Measurements from ENCODE around the gene ACAP2. TPM values are rescaled to one million over a fixed set of nuclear protein-coding genes. Genes with fewer than 3 reads are reported as not detected.
A peak's percentile ranks its signal among the peaks of the same experiment; 100 is the strongest.
"Not testable (repeated sequence)": the region's sequence is repeated elsewhere in the genome, so short reads cannot be mapped to it uniquely, and the experiment has no call there.

Gene ACAP2
- total RNA-seq, 2 donors from 2014 or later = 78.6 to 85.8 TPM

- no peak overlapping the region for H3K4me3 Mint-ChIP-seq
- H3K27me3 Mint-ChIP-seq = no peaks in the 10 kb centered on the region
- H3K9me3 ChIP-seq (ENCODE audit: control insufficient read depth, low read length, poor library complexity, severe bottlenecking) = no peaks in the 10 kb centered on the region
- peaks cover 3% of the 10 kb centered on the region for H3K36me3 Mint-ChIP-seq (ENCODE audit: low read depth)
- ATAC-seq = no peak
- H3K4me1 Mint-ChIP-seq = peaks cover 24% of the 10 kb centered on the region
- no peak for DNase-seq
- H3K27ac Mint-ChIP-seq = no peak overlapping the region
These were observed 89.8 kb downstream of the ACAP2 start for GRCh38 chr3:195352895-195353488.

DNA sequence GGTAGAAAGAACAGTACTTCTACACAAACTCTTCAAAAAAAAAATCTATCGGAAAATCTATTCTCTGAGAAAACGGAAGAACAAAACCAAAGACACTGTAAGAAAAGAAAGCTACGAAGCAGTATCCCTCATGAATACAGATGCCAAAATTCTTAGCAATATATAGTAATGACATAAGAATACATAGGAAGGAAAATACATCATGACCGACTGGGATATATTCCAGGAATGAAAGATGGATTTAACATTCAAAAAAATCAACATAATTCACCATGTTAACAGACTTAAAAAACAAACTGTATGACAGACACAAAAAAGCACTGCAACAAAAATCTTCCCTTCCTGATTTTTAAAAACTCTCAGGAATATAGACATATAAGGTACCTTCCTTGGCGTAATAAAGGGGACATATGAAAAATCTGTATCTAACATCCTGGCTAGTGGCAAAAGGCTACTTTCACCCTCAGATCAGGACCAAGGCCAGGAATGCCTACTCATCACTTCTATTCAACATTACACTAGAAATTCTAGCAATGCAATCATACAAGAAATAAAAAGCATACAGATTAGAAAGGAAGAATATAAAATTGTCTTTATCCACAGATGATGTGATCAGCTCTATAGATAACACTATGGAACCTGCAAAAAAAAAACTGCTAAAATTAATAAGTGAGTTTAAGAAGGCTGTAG is 94.2 kb downstream of the ACAP2 start:
- ATAC-seq (no peak), DNase-seq (no peak)
- H3K9me3 ChIP-seq (ENCODE audit: control insufficient read depth, low read length, poor library complexity, severe bottlenecking) = no peaks in the 10 kb centered on the region
- H3K4me3 Mint-ChIP-seq = no peak overlapping the region
- peaks cover 24% of the 10 kb centered on the region for H3K4me1 Mint-ChIP-seq
- no peak overlapping the region for H3K27ac Mint-ChIP-seq
- no peaks in the 10 kb centered on the region for H3K36me3 Mint-ChIP-seq (ENCODE audit: low read depth)
- no peaks in the 10 kb centered on the region for H3K27me3 Mint-ChIP-seq

GRCh38 chr3:195337747-195338146 is 105.1 kb downstream of the ACAP2 start:
- Mint-ChIP-seq H3K27ac (peak overlapping the region; percentile 66), H3K4me3 (no peak overlapping the region)
- ATAC-seq = no peak

GRCh38 chr3:195334967-195335366 is 107.9 kb downstream of the ACAP2 start:
- ATAC-seq (no peak), DNase-seq (no peak)
- Mint-ChIP-seq H3K4me1 (peaks cover 10% of the 10 kb centered on the region), H3K36me3 (ENCODE audit: low read depth) (peaks cover 9% of the 10 kb centered on the region), H3K27ac (no peak overlapping the region), H3K4me3 (no peak overlapping the region), H3K27me3 (no peaks in the 10 kb centered on the region)
- H3K9me3 ChIP-seq (ENCODE audit: control insufficient read depth, low read length, poor library complexity, severe bottlenecking) = no peaks in the 10 kb centered on the region

More at GRCh38 chr3:195337747-195338146, 105.1 kb downstream of the ACAP2 start:
- no peaks in the 10 kb centered on the region for H3K9me3 ChIP-seq (ENCODE audit: control insufficient read depth, low read length, poor library complexity, severe bottlenecking)
- peaks cover 13% of the 10 kb centered on the region for H3K4me1 Mint-ChIP-seq
- no peaks in the 10 kb centered on the region for H3K27me3 Mint-ChIP-seq
- peaks cover 8% of the 10 kb centered on the region for H3K36me3 Mint-ChIP-seq (ENCODE audit: low read depth)
- DNase-seq = no peak

DNA sequence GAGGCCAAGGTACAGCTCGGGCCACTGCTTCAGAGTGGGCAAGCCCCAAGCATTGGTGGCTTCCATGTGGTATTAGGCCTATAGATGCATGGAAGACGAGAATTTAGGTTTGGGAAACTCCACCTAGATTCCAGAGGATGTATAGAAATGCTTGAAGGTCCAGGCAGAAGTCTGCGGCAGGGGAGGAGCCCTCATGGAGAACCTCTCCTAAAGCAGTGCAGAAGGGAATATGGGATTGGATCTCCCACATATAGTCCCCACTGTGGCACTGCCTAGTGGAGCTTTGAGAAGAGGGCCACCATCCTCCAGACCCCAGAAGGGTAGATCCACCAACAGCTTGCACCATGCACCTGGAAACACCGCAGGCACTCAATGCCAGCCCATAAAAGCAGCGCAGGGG is 123.8 kb downstream of the ACAP2 start:
- peaks cover 14% of the 10 kb centered on the region for H3K36me3 Mint-ChIP-seq (ENCODE audit: low read depth)
- no peaks in the 10 kb centered on the region for H3K27me3 Mint-ChIP-seq
- ATAC-seq = no peak
- H3K9me3 ChIP-seq (ENCODE audit: control insufficient read depth, low read length, poor library complexity, severe bottlenecking) = peaks cover 4% of the 10 kb centered on the region
- no peak overlapping the region for H3K4me3 Mint-ChIP-seq
- H3K4me1 Mint-ChIP-seq = peaks cover 6% of the 10 kb centered on the region
- no peak overlapping the region for H3K27ac Mint-ChIP-seq
- no peak for DNase-seq

GRCh38 chr3:195312714-195313113 is 130.1 kb downstream of the ACAP2 start:
- DNase-seq (no peak), ATAC-seq (no peak)
- no peak overlapping the region for H3K4me3 Mint-ChIP-seq
- no peaks in the 10 kb centered on the region for H3K27me3 Mint-ChIP-seq
- no peak overlapping the region for H3K27ac Mint-ChIP-seq
- no peaks in the 10 kb centered on the region for H3K4me1 Mint-ChIP-seq
- no peaks in the 10 kb centered on the region for H3K36me3 Mint-ChIP-seq (ENCODE audit: low read depth)
- no peaks in the 10 kb centered on the region for H3K9me3 ChIP-seq (ENCODE audit: control insufficient read depth, low read length, poor library complexity, severe bottlenecking)

DNA sequence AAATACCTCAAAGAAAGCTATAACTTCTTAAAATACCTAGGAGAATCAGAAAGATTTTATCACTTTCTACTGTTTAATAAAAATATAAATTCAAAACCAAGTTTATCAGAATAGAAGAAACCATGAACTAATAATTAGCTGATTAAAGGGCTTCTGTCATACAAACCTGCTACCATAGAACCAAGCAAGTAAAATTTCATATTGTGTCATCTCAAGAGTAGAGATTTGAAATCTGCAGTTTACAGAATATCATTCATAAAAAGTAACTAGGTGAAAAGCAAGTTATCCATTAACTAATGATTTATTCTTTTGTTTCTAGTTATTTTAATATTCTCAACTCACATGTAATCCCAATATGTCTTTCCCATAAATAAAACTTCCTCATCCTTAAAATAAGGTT is 135.1 kb downstream of the ACAP2 start:
- Mint-ChIP-seq H3K4me1 (peaks cover 7% of the 10 kb centered on the region), H3K4me3 (no peak overlapping the region), H3K36me3 (ENCODE audit: low read depth) (peaks cover 2% of the 10 kb centered on the region), H3K27ac (no peak overlapping the region), H3K27me3 (no peaks in the 10 kb centered on the region)
- ATAC-seq = no peak
- H3K9me3 ChIP-seq (ENCODE audit: control insufficient read depth, low read length, poor library complexity, severe bottlenecking) = no peaks in the 10 kb centered on the region
- DNase-seq = no peak

DNA sequence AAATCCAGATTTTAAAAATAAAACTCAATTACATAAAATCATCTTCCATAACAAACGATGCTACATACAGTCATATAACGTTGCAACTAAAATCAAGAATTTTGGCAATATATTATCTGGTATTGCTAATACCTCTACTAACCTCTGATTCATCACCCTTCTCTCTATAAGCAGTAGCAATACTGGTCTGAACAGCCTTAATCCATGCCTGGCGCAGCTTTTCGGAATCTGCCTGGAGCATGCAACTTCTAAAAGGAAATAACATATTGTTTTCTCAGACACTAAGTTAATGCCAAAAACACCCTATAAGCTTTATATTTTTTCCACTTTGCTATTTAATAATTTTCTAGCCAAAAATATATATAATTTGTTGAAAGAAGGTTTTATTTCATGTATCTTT is 136.5 kb downstream of the ACAP2 start:
- Mint-ChIP-seq H3K4me3 (no peak overlapping the region), H3K36me3 (ENCODE audit: low read depth) (peaks cover 2% of the 10 kb centered on the region), H3K27me3 (no peaks in the 10 kb centered on the region), H3K4me1 (peaks cover 10% of the 10 kb centered on the region), H3K27ac (no peak overlapping the region)
- ATAC-seq = no peak
- DNase-seq = no peak
- H3K9me3 ChIP-seq (ENCODE audit: control insufficient read depth, low read length, poor library complexity, severe bottlenecking) = no peaks in the 10 kb centered on the region

GRCh38 chr3:195302431-195302830 is 140.4 kb downstream of the ACAP2 start:
- H3K36me3 Mint-ChIP-seq (ENCODE audit: low read depth) = peaks cover 2% of the 10 kb centered on the region
- no peaks in the 10 kb centered on the region for H3K27me3 Mint-ChIP-seq

DNA sequence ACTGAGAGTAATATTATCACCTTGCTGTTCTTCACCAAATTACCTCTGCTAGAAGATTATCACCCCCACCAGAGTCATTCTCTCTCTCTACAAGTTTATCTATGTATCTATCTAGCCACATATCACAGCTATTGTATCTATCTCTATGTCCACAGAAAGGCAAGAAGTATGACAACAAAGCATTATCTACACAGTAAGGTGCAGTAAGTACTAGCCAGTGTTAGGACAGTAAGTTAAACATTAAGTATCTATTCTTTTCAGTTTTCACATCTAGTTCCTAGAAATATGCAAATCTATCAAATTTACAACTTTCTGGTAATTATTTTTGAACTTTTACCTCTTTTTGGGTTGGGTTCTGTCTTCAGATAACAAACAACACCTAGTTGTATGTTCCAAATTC is 145.4 kb downstream of the ACAP2 start:
- peaks cover 3% of the 10 kb centered on the region for H3K36me3 Mint-ChIP-seq (ENCODE audit: low read depth)
- DNase-seq (no peak), ATAC-seq (no peak)
- H3K9me3 ChIP-seq (ENCODE audit: control insufficient read depth, low read length, poor library complexity, severe bottlenecking) = no peaks in the 10 kb centered on the region
- peak overlapping the region; percentile 82 for H3K27ac Mint-ChIP-seq
- no peak overlapping the region for H3K4me3 Mint-ChIP-seq
- H3K4me1 Mint-ChIP-seq = peaks cover 12% of the 10 kb centered on the region
- H3K27me3 Mint-ChIP-seq = no peaks in the 10 kb centered on the region

More at GRCh38 chr3:195302431-195302830, 140.4 kb downstream of the ACAP2 start:
- H3K9me3 ChIP-seq (ENCODE audit: control insufficient read depth, low read length, poor library complexity, severe bottlenecking) = no peaks in the 10 kb centered on the region
- H3K4me1 Mint-ChIP-seq = peaks cover 20% of the 10 kb centered on the region
- ATAC-seq (no peak), DNase-seq (no peak)
- no peak overlapping the region for H3K4me3 Mint-ChIP-seq
- H3K27ac Mint-ChIP-seq = peak overlapping the region; percentile 86

GRCh38 chr3:195296662-195297061 is 146.2 kb downstream of the ACAP2 start:
- no peak for ATAC-seq
- H3K27ac Mint-ChIP-seq = no peak overlapping the region
- H3K4me1 Mint-ChIP-seq = peaks cover 11% of the 10 kb centered on the region
- H3K36me3 Mint-ChIP-seq (ENCODE audit: low read depth) = peaks cover 3% of the 10 kb centered on the region
- H3K27me3 Mint-ChIP-seq = no peaks in the 10 kb centered on the region
- no peak for DNase-seq
- H3K4me3 Mint-ChIP-seq = no peak overlapping the region
- H3K9me3 ChIP-seq (ENCODE audit: control insufficient read depth, low read length, poor library complexity, severe bottlenecking) = peaks cover 2% of the 10 kb centered on the region

- no peak overlapping the region for H3K4me3 Mint-ChIP-seq
- H3K4me1 Mint-ChIP-seq = peaks cover 5% of the 10 kb centered on the region
- DNase-seq = no peak
- H3K9me3 ChIP-seq (ENCODE audit: control insufficient read depth, low read length, poor library complexity, severe bottlenecking) = peaks cover 3% of the 10 kb centered on the region
- ATAC-seq = no peak
- H3K27ac Mint-ChIP-seq = no peak overlapping the region
- H3K27me3 Mint-ChIP-seq = no peaks in the 10 kb centered on the region
- peaks cover 6% of the 10 kb centered on the region for H3K36me3 Mint-ChIP-seq (ENCODE audit: low read depth)
These were observed 151.7 kb downstream of the ACAP2 start for GRCh38 chr3:195291121-195291520.

DNA sequence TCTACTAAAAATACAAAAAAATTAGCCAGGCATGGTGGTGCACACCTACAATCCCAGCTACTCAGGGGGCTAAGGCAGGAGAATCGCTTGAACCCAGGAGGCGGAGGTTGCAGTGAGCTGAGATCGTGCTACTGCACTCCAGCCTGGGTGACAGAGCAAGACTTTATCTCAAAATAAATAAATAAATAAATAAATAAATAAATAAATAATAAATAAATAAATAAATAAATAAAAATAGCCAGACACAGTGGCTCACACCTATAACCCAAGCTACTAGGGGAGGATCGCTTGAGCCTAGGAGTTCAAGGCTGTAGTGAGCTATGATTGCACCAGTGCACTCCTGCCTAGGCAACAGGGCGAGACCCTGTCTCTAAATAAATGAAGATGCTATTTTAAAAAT is 152.2 kb downstream of the ACAP2 start:
- H3K4me3 Mint-ChIP-seq; DNase-seq; H3K27me3 Mint-ChIP-seq; H3K36me3 Mint-ChIP-seq (ENCODE audit: low read depth); ATAC-seq; H3K27ac Mint-ChIP-seq; H3K9me3 ChIP-seq (ENCODE audit: control insufficient read depth, low read length, poor library complexity, severe bottlenecking); H3K4me1 Mint-ChIP-seq: not testable (repeated sequence)
